Measurements from ENCODE around the gene UBE2E1.

UBE2E1 gene

DNA sequence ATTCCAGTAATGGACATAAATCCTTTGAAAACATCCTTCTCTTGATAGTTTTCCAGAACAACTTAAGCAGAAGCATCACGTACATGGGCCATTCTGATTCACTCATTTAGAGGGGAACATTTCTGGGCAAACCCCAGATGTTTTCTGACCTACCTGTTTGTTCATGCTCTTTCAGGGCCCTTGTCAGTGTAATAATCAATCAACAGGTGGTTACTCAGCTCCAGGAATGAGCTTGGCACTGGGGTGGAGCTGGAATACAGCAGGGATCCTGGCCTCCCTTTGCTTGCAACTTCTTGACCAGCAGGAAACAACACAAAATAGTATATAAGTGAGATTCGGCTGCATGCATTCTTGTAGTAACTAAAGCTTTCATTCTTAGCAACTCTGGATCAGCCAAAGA lies 9.2 kb upstream of the UBE2E1 start:
- DNase-seq (ENCODE audit: low spot score): no peak

DNA sequence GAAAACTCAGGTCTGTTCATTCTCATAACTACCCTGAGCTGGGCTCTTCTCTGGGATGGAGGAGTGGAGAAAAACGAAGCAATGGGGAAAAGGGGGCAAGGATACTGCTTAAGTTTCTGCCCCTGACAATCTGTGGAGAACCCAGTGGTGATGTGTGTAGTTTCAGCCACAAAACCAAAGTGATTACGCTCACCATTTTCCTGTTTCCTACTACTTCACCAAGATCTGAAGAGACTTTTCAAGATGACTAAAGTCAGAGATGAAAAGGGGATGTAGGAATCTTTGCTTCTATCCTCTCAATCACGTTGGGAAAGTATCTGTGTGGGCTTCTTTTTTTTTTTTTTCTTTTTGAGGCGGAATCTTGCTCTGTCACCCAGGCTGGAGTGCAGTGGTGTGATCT lies 8.3 kb upstream of the UBE2E1 start:
- no peak for DNase-seq (ENCODE audit: low spot score)

DNA sequence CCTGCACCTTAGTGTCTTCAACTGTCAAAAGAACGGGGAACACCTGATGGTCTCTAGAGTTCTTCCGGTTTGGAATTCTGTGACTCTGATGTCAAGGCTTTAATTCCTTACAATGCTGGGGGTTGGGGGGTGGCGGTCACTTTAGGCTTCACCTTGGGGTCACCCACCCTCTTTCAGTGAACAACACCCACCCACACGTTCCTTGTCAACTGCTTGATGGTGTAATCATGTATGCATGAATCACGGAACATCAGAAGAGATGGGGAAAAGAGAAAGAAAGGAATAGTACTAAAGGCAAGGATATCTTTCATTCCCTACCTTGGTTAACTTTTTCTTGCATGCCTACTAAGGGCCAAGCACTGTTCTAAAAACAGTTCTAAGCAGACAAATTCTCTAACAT lies 7.3 kb upstream of the UBE2E1 start:
- no peak for DNase-seq (ENCODE audit: low spot score)

DNA sequence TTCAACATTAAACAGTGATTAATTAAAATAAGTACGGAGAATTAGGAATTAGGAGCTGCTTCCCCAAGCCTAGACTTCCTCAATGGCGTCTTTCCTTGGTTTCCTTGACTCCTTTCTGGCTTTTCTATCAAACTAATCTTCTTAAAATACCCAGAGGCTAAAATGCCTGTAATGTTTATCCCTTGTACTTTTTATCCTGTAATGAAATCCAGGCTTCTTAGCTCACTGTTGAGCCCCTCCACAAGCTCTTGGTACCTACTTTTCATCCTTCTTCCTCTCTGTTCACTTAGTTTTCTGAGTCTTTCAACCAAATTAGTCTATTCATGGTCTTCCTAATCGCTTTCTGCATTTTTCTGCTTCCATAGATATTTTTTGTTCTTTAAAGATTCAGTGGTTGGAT lies 6.9 kb upstream of the UBE2E1 start:
- no peak for DNase-seq (ENCODE audit: low spot score)

DNA sequence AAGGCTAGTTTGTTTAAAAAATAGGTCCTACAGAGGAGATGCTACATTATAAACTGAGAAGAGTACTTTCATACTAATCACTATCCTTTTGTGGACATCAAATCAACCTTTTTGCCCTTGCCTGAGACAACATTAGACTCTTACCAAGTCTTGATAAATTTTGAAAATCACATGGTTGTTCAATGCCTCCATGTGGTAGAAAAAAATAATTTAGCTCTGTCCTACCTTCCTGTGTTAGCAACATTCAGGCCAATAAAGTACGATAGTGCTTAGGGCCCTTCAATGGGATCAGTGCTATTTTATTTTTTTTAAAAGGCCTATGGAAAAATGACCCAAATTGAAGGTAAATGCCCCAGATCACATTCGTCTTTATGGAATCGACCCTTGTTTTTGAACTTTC lies 5.0 kb upstream of the UBE2E1 start:
- no peak for DNase-seq (ENCODE audit: low spot score)

GRCh38 chr3:23804441-23805209 lies 1.1 kb upstream of the UBE2E1 start:
- DNase-seq (ENCODE audit: low spot score): no peak

DNA sequence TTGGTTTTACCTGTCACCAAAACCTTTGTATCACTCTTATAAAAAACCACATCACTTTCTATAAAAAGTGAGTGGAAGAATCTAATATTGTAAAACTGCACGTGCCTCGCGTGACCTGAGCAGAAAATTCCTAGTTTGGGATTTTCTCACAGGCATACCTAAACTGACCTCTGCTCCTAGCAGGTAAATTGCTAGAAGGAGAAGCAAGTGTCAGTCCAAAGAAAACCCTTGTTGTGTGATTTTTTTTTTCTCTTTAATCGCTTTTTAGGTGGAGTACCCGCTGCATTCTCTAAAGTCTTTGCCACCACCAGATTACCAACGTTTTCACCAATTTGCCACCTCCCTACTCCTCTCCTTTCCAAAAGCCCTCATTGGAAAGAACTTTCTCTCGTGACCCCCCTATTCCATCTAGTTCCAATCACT lies 534 bp upstream of the UBE2E1 start:
- DNase-seq (ENCODE audit: low spot score): no peak

- DNase-seq (ENCODE audit: low spot score): no peak
These were observed 1.0 kb downstream of the UBE2E1 start for GRCh38 chr3:23806534-23807423.

- DNase-seq (ENCODE audit: low spot score): no peak
These were observed 1.8 kb downstream of the UBE2E1 start for GRCh38 chr3:23807424-23808015.

DNA sequence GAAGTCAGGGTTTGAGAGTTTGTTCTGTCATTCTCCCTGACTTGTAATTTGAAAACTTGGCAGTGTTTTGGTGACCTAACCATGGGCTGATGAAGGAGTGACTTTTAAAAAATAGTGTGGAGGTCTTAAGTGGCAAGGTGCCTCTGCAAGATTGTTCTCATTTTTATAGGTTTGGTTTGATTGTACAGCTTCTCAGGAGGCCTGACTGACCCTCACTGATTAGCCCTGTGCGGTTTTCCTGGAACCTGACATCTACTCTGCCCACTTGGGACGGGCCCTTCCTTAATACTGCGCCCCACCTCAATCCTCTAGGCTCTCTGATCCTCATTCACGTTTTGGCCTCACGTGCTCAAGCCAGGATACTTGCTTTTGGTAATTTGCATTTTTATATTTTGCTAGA lies 2.8 kb downstream of the UBE2E1 start:
- no peak for DNase-seq (ENCODE audit: low spot score)

- no peak for DNase-seq (ENCODE audit: low spot score)
These were observed 3.5 kb downstream of the UBE2E1 start for GRCh38 chr3:23809294-23809693.

- no peak for DNase-seq (ENCODE audit: low spot score)
These were observed 4.1 kb downstream of the UBE2E1 start for GRCh38 chr3:23809840-23810342.

- DNase-seq (ENCODE audit: low spot score): no peak
These were observed 4.8 kb downstream of the UBE2E1 start for GRCh38 chr3:23810343-23811184.

DNA sequence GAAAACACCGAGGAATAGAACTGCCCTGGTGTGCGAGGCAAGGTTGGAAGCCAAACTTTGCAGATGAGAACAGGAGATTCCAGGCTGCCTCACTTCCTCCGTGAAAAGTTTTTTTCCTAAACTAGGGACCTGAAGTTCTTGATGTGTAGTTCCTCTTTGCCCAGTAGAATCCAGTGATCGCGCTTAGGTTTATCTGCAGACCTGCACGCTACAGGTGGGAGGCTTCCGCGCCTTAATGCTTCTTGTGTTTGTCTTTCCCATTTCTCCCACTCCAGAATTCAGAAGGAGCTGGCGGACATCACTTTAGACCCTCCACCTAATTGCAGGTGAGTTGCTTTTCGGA lies 5.4 kb downstream of the UBE2E1 start:
- DNase-seq (ENCODE audit: low spot score): no peak

DNA sequence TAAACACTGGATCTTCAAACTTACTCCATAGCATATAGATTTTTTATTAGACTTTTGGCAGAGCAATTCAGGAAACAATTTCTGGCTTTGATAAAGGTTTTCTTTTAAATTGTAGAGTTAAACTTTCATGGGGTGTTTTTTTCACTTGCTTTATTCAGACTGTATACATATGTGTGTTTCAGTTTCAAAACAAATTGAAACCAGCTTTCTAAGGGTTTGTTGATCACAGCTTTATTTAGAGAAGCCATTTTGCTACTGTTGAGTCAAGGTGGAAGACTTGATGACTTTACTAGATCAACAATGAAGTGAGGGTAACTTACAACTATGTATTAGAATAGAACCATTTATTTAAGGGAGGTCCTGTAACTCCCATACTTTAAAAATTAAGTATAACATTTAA lies 6.2 kb downstream of the UBE2E1 start:
- DNase-seq (ENCODE audit: low spot score): no peak

DNA sequence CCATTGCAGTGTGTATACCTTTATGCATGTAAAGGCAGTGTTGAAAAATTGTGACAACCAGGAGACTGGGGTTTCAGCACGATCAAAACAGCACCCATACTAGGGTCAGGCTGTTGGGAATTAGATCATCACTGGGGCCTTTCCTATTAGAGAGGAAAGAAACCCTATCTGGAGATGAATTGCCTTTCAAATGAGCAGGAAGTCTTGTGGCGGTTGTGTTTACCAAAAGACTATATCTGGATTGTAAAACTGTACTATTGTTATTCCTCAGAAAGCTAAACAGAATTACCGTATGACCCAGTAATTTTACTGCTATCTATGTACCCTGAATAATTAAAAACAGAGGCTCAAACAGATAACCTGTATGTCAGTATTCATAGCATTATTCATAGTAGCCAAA lies 10.1 kb downstream of the UBE2E1 start:
- DNase-seq (ENCODE audit: low spot score): no peak

DNA sequence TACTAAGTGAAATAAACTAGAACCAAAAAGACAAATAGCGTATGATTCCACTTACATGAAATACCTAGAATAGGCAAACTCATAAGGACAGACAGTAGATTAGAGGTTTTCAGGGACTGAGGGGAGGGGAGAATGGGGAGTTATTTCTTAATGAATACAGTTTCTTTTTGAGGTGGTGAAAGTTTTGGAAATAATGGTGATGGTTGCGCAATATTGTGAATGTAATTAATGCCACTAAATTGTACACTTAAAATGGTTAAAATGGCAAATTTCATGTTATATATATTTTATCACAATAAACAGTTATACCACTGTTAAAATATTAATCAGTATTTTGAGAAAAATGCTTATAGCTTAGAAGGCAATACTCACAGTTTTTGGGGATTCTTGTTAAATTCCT lies 11.0 kb downstream of the UBE2E1 start:
- DNase-seq (ENCODE audit: low spot score): no peak

- DNase-seq (ENCODE audit: low spot score): no peak
These were observed 11.9 kb downstream of the UBE2E1 start for GRCh38 chr3:23817508-23818223.

DNA sequence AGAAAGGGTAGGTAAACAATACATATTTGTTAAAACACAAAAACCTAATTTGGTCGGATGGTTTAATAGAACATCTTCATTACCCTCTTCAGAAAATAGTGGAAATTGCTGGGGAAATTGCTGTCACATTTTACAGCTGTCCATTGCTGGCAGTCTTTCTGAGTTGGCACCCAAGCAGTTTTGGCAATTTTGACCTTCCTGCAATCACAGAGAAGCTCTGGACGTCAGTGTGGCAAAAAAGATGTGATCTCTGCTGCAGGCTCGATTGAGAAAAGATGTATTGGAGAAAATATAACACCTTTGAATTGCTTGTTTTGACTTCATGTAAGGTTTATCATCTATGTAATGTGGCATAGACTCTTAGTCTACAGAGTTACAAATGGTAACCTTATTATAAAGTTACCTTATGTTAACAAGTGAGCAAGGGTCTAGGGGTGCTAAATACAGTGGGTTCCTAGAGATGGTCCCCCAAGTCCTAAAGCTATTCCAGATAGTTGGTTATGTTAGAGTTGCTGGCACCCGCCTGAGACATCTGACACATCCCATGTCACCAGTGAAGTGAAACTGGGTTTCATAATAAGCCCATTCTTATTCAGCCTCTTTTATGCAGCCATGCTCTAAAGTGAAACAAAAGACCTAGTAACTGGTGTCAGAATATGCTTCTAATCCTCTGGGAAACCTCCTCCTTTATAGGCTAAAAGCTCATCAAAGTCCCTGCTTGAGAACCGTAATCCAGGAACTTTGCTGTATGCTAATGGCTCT lies 14.0 kb downstream of the UBE2E1 start:
- DNase-seq (ENCODE audit: low spot score): no peak

- no peak for DNase-seq (ENCODE audit: low spot score)
These were observed 15.1 kb downstream of the UBE2E1 start for GRCh38 chr3:23820888-23821287.

GRCh38 chr3:23821858-23822257 lies 16.1 kb downstream of the UBE2E1 start:
- no peak for DNase-seq (ENCODE audit: low spot score)

All from kidney capillary endothelial cell (primary cell).